Middle frontal gyrus (tissue), 1 donor: ENCODE measurements around the gene FAXDC2.

Experiments used
- DNase-seq: peaks from one replicate; pipeline ENCODE4 v3.0.0-alpha.2; 2015; ENCODE audit warnings: low spot score; ENCODE audit errors: extremely low spot score

FAXDC2 gene

GRCh38 chr5:154850255-154851062 lies at the start of gene FAXDC2:
Gene FAXDC2 (minus strand): TSS chr5:154850603. CDS start chr5:154838178, 12,425 bp downstream.
- peak; percentile 41 for DNase-seq

GRCh38 chr5:154900066-154900465 lies 49.7 kb upstream of the FAXDC2 start:
- no peak for DNase-seq

- no peak for DNase-seq
These were observed 48.9 kb upstream of the FAXDC2 start for GRCh38 chr5:154899151-154899816.

- DNase-seq: no peak
These were observed 47.8 kb upstream of the FAXDC2 start for GRCh38 chr5:154898210-154898609.

GRCh38 chr5:154896562-154897165 lies 46.3 kb upstream of the FAXDC2 start:
- DNase-seq: no peak

GRCh38 chr5:154895606-154896561 lies 45.5 kb upstream of the FAXDC2 start:
- no peak for DNase-seq

GRCh38 chr5:154893381-154893780 lies 43.0 kb upstream of the FAXDC2 start:
- no peak for DNase-seq

GRCh38 chr5:154892369-154892771 lies 42.0 kb upstream of the FAXDC2 start:
- DNase-seq: no peak

GRCh38 chr5:154885439-154885838 lies 35.0 kb upstream of the FAXDC2 start:
- no peak for DNase-seq

GRCh38 chr5:154884424-154884823 lies 34.0 kb upstream of the FAXDC2 start:
- no peak for DNase-seq

GRCh38 chr5:154881986-154882385 lies 31.6 kb upstream of the FAXDC2 start:
- DNase-seq: no peak

- DNase-seq: no peak
These were observed 28.4 kb upstream of the FAXDC2 start for GRCh38 chr5:154878642-154879335.

- DNase-seq: no peak
These were observed 23.5 kb upstream of the FAXDC2 start for GRCh38 chr5:154873791-154874331.

GRCh38 chr5:154871734-154872133 lies 21.3 kb upstream of the FAXDC2 start:
- no peak for DNase-seq

GRCh38 chr5:154868702-154869101 lies 18.3 kb upstream of the FAXDC2 start:
- no peak for DNase-seq

- DNase-seq: no peak
These were observed 16.4 kb upstream of the FAXDC2 start for GRCh38 chr5:154866841-154867240.

- no peak for DNase-seq
These were observed 15.2 kb upstream of the FAXDC2 start for GRCh38 chr5:154865466-154866184.

GRCh38 chr5:154863291-154864080 lies 13.1 kb upstream of the FAXDC2 start:
- no peak for DNase-seq

GRCh38 chr5:154862766-154863165 lies 12.4 kb upstream of the FAXDC2 start:
- no peak for DNase-seq
